Activated CD4-positive, CD25-positive, alpha-beta regulatory T cell treated with anti-CD3 and anti-CD28 coated beads, Interleukin-2, amount 50 U/mL, for 24 hours (primary cell): ENCODE measurements around the gene TMEM95.
"Not testable (repeated sequence)": the region's sequence is repeated elsewhere in the genome, so short reads cannot be mapped to it uniquely, and the experiment has no call there.

Experiments
- ATAC-seq, 2 donors: fragments of 150-1000 bp; cut with Tn5 transposase; one replicate each; pipeline ENCODE4 v1.10.0; 2021; ENCODE audit warnings: mild to moderate bottlenecking in 1 of 2, moderate library complexity in 1 of 2

The TMEM95 gene

GRCh38 chr17:7347630-7348477, 7.1 kb upstream of the TMEM95 start:
- no peak for ATAC-seq

GRCh38 chr17:7348478-7349242, 6.3 kb upstream of the TMEM95 start:
- no peak for ATAC-seq

GRCh38 chr17:7351665-7352502, 3.1 kb upstream of the TMEM95 start, which contains the start of gene KCTD11:
Gene KCTD11, plus strand, starts transcription at chr17:7352162.
- peak; percentile 60 to 61 for ATAC-seq

GRCh38 chr17:7352503-7352889, 2.5 kb upstream of the TMEM95 start:
- ATAC-seq: no peak

GRCh38 chr17:7352910-7353635, 1.9 kb upstream of the TMEM95 start:
- ATAC-seq: no peak

GRCh38 chr17:7354262-7354843, 603 bp upstream of the TMEM95 start:
- peak in 1 of 2 donors; percentile 5 for ATAC-seq

GRCh38 chr17:7355573-7355972, 617 bp downstream of the TMEM95 start:
- ATAC-seq: no peak

GRCh38 chr17:7356072-7356549, 1.2 kb downstream of the TMEM95 start:
- ATAC-seq: peak; percentile 64 to 71

- ATAC-seq: no peak
These were observed 1.8 kb downstream of the TMEM95 start for GRCh38 chr17:7356756-7357155.

- ATAC-seq: no peak
These were observed 2.4 kb downstream of the TMEM95 start for GRCh38 chr17:7357381-7357780.

GRCh38 chr17:7361906-7362305, 7.0 kb downstream of the TMEM95 start:
- ATAC-seq: no peak

- ATAC-seq: no peak
These were observed 8.4 kb downstream of the TMEM95 start for GRCh38 chr17:7363311-7363710.

- ATAC-seq: not testable (repeated sequence)
These were observed 11.0 kb downstream of the TMEM95 start for GRCh38 chr17:7365963-7366362.

GRCh38 chr17:7367083-7367482, 12.1 kb downstream of the TMEM95 start:
- ATAC-seq: no peak

GRCh38 chr17:7367918-7368598, 13.1 kb downstream of the TMEM95 start:
- ATAC-seq: no peak

GRCh38 chr17:7368599-7368994, 13.6 kb downstream of the TMEM95 start:
- ATAC-seq: not testable (repeated sequence)

- ATAC-seq: no peak
These were observed 14.9 kb downstream of the TMEM95 start for GRCh38 chr17:7369825-7370224.

- ATAC-seq: no peak
These were observed 15.9 kb downstream of the TMEM95 start for GRCh38 chr17:7370853-7371252.

GRCh38 chr17:7374353-7374752, 19.4 kb downstream of the TMEM95 start:
- no peak for ATAC-seq

GRCh38 chr17:7379134-7379533, 24.2 kb downstream of the TMEM95 start:
- ATAC-seq: no peak

- ATAC-seq: no peak
These were observed 25.4 kb downstream of the TMEM95 start for GRCh38 chr17:7380321-7380720.
